WTC11 (cell line): ENCODE measurements around the gene OTOGL. TPM values are rescaled to one million over a fixed set of nuclear protein-coding genes. Genes with fewer than 3 reads are reported as not detected.

Source experiments
- ATAC-seq: fragments of 200-7000 bp; cut with Tn5 transposase; 2 replicates; pipeline ENCODE4 v1.10.0; 2021; ENCODE audit warnings: mild to moderate bottlenecking, moderate library complexity
- CTCF ChIA-PET: fragments of 300-600 bp; sonication (Branson Sonifier 250); formaldehyde crosslinking; loops from one replicate; lab custom pipeline; 2021; ENCODE audit warnings: antibody characterized with exemption; lab: Charles Lee
- POLR2A ChIA-PET: fragments of 350-600 bp; sonication (Branson Sonifier 250); formaldehyde crosslinking; loops from one replicate; lab custom pipeline; 2021; ENCODE audit warnings: antibody characterized with exemption; lab: Charles Lee
- DNase-seq: peaks from one replicate; pipeline ENCODE4 v3.0.0; 2021; ENCODE audit warnings: low spot score
- H3K27ac Mint-ChIP-seq: 2 replicates; pipeline ENCODE4 v1.8.0; 2021; ENCODE audit warnings: mixed read lengths
- H3K27me3 Mint-ChIP-seq: 2 replicates; pipeline ENCODE4 v1.8.0; 2021; ENCODE audit warnings: low read depth, mild to moderate bottlenecking, moderate library complexity, mixed read lengths
- H3K36me3 Mint-ChIP-seq: 2 replicates; pipeline ENCODE4 v1.8.0; 2021; ENCODE audit warnings: mixed read lengths
- H3K4me1 Mint-ChIP-seq: 2 replicates; pipeline ENCODE4 v1.8.0; 2022; ENCODE audit warnings: mixed read lengths
- H3K4me3 Mint-ChIP-seq: 2 replicates; pipeline ENCODE4 v1.8.0; 2021; ENCODE audit warnings: mild to moderate bottlenecking, moderate library complexity, mixed read lengths
- H3K9me3 Mint-ChIP-seq: 2 replicates; pipeline ENCODE4 v1.8.0; 2021; ENCODE audit warnings: mixed read lengths
- ATF2 ChIP-seq: sonication (generic); formaldehyde crosslinking; IDR thresholded peaks from 2 replicates; pipeline ENCODE4 v1.8.1; 2022; ENCODE audit warnings: low read depth, missing genetic modification reagents, borderline replicate concordance
- ATF6 ChIP-seq: sonication (generic); formaldehyde crosslinking; IDR thresholded peaks from 2 replicates; pipeline ENCODE4 v1.8.1; 2023; ENCODE audit warnings: mild to moderate bottlenecking, missing genetic modification reagents
- CTCF ChIP-seq: fragments of 200-600 bp; IDR thresholded peaks from 2 replicates; pipeline ENCODE4 v1.8.0; 2022; ENCODE audit warnings: antibody characterized with exemption
- ELF4 ChIP-seq: sonication (generic); formaldehyde crosslinking; IDR thresholded peaks from 2 replicates; pipeline ENCODE4 v1.8.1; 2022; ENCODE audit warnings: low read depth, mild to moderate bottlenecking, moderate library complexity, missing genetic modification reagents
- FOXP1 ChIP-seq: sonication (generic); formaldehyde crosslinking; IDR thresholded peaks from 2 replicates; pipeline ENCODE4 v1.8.0; 2022; ENCODE audit warnings: missing genetic modification reagents, mild to moderate bottlenecking, moderate library complexity, borderline replicate concordance
- GTF2I ChIP-seq: fragments of 250-450 bp; sonication (Bioruptor Pico); conservative IDR thresholded peaks from 2 replicates; pipeline ENCODE4 v1.4.0; 2021; ENCODE audit warnings: mild to moderate bottlenecking
- MYBL2 ChIP-seq: sonication (generic); formaldehyde crosslinking; IDR thresholded peaks from 2 replicates; pipeline ENCODE4 v1.8.1; 2023; ENCODE audit warnings: mild to moderate bottlenecking, moderate library complexity, missing genetic modification reagents
- NFYB ChIP-seq: sonication (generic); formaldehyde crosslinking; conservative IDR thresholded peaks from 2 replicates; pipeline ENCODE4 v1.8.0; 2022; ENCODE audit warnings: low read depth, missing genetic modification reagents
- NR2C2 ChIP-seq: sonication (generic); formaldehyde crosslinking; IDR thresholded peaks from 2 replicates; pipeline ENCODE4 v1.8.0; 2022; ENCODE audit warnings: mild to moderate bottlenecking, missing genetic modification reagents
- RELA ChIP-seq: sonication (generic); formaldehyde crosslinking; IDR thresholded peaks from 2 replicates; pipeline ENCODE4 v1.8.1; 2022; ENCODE audit warnings: missing genetic modification reagents, mild to moderate bottlenecking, borderline replicate concordance
- RORB ChIP-seq: fragments of 250-450 bp; sonication (Bioruptor Pico); IDR thresholded peaks from 2 replicates; pipeline ENCODE4 v1.9.0; 2021; ENCODE audit warnings: mild to moderate bottlenecking
- SMAD4 ChIP-seq: sonication (generic); formaldehyde crosslinking; IDR thresholded peaks from 2 replicates; pipeline ENCODE4 v1.8.0; 2022; ENCODE audit warnings: mild to moderate bottlenecking, missing genetic modification reagents
- SOX15 ChIP-seq: fragments of 250-450 bp; sonication (Bioruptor Pico); IDR thresholded peaks from 2 replicates; pipeline ENCODE4 v1.9.0; 2021; ENCODE audit warnings: mild to moderate bottlenecking
- STAT6 ChIP-seq: sonication (generic); formaldehyde crosslinking; conservative IDR thresholded peaks from 2 replicates; pipeline ENCODE4 v1.8.1; 2023; ENCODE audit warnings: mild to moderate bottlenecking, low read depth, missing genetic modification reagents, moderate library complexity
- ZNF219 ChIP-seq: sonication (generic); formaldehyde crosslinking; IDR thresholded peaks from 2 replicates; pipeline ENCODE4 v1.8.0; 2023; ENCODE audit warnings: missing genetic modification reagents, mild to moderate bottlenecking, borderline replicate concordance
- ZNF232 ChIP-seq: sonication (generic); formaldehyde crosslinking; IDR thresholded peaks from 2 replicates; pipeline ENCODE4 v1.8.0; 2022; ENCODE audit warnings: mild to moderate bottlenecking, missing genetic modification reagents
- ZNF671 ChIP-seq: fragments of 250-450 bp; sonication (Bioruptor Pico); IDR thresholded peaks from 2 replicates; pipeline ENCODE4 v1.8.0; 2021; ENCODE audit warnings: mild to moderate bottlenecking
- total RNA-seq: library from RNA; stranded (reverse); gene quantifications from 3 replicates; pipeline ENCODE4 v1.2.3, GENCODE V29; 2021
- TF ChIP-seq, protein P1 (sequence below): fragments of 250-450 bp; sonication (Bioruptor Pico); IDR thresholded peaks from 2 replicates; pipeline ENCODE4 v1.9.0; 2021; ENCODE audit warnings: mild to moderate bottlenecking, borderline replicate concordance
- TF ChIP-seq, protein P2 (sequence below): fragments of 250-450 bp; sonication (Bioruptor Pico); IDR thresholded peaks from 2 replicates; pipeline ENCODE4 v1.8.0; 2021; ENCODE audit warnings: mild to moderate bottlenecking
- TF ChIP-seq, protein P3 (sequence below): sonication (generic); formaldehyde crosslinking; IDR thresholded peaks from 2 replicates; pipeline ENCODE4 v1.8.1; 2023; ENCODE audit warnings: mild to moderate bottlenecking, missing genetic modification reagents, borderline replicate concordance

Gene OTOGL
- total RNA-seq, 1 experiment from 2014 or later, result 0.55 TPM

- DNase-seq, result no peak
- H3K36me3 Mint-ChIP-seq, result no peaks in the 10 kb centered on the region
- ChIA-PET POLR2A (no interaction called here), CTCF (no interaction called here)
- no peak overlapping the region for H3K4me3 Mint-ChIP-seq
- no peak overlapping the region for H3K27ac Mint-ChIP-seq
- TF ChIP-seq, protein P1, sequence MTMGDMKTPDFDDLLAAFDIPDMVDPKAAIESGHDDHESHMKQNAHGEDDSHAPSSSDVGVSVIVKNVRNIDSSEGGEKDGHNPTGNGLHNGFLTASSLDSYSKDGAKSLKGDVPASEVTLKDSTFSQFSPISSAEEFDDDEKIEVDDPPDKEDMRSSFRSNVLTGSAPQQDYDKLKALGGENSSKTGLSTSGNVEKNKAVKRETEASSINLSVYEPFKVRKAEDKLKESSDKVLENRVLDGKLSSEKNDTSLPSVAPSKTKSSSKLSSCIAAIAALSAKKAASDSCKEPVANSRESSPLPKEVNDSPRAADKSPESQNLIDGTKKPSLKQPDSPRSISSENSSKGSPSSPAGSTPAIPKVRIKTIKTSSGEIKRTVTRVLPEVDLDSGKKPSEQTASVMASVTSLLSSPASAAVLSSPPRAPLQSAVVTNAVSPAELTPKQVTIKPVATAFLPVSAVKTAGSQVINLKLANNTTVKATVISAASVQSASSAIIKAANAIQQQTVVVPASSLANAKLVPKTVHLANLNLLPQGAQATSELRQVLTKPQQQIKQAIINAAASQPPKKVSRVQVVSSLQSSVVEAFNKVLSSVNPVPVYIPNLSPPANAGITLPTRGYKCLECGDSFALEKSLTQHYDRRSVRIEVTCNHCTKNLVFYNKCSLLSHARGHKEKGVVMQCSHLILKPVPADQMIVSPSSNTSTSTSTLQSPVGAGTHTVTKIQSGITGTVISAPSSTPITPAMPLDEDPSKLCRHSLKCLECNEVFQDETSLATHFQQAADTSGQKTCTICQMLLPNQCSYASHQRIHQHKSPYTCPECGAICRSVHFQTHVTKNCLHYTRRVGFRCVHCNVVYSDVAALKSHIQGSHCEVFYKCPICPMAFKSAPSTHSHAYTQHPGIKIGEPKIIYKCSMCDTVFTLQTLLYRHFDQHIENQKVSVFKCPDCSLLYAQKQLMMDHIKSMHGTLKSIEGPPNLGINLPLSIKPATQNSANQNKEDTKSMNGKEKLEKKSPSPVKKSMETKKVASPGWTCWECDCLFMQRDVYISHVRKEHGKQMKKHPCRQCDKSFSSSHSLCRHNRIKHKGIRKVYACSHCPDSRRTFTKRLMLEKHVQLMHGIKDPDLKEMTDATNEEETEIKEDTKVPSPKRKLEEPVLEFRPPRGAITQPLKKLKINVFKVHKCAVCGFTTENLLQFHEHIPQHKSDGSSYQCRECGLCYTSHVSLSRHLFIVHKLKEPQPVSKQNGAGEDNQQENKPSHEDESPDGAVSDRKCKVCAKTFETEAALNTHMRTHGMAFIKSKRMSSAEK, result no peak
- TF ChIP-seq STAT6 (CRISPR knock-in tag) (no peak), ZNF671 (CRISPR knock-in tag) (no peak), MYBL2 (CRISPR knock-in tag) (no peak), ATF2 (CRISPR knock-in tag) (no peak), GTF2I (CRISPR knock-in tag) (no peak), ELF4 (CRISPR knock-in tag) (no peak), RORB (no peak), NR2C2 (CRISPR knock-in tag) (no peak), NFYB (no peak), ATF6 (no peak), CTCF (no peak), ZNF219 (no peak), RELA (no peak), SMAD4 (no peak), SOX15 (CRISPR knock-in tag) (no peak), FOXP1 (CRISPR knock-in tag) (no peak), ZNF232 (CRISPR knock-in tag) (no peak)
- TF ChIP-seq, protein P2, sequence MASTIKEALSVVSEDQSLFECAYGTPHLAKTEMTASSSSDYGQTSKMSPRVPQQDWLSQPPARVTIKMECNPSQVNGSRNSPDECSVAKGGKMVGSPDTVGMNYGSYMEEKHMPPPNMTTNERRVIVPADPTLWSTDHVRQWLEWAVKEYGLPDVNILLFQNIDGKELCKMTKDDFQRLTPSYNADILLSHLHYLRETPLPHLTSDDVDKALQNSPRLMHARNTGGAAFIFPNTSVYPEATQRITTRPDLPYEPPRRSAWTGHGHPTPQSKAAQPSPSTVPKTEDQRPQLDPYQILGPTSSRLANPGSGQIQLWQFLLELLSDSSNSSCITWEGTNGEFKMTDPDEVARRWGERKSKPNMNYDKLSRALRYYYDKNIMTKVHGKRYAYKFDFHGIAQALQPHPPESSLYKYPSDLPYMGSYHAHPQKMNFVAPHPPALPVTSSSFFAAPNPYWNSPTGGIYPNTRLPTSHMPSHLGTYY (CRISPR knock-in tag), result no peak
- TF ChIP-seq, protein P3, sequence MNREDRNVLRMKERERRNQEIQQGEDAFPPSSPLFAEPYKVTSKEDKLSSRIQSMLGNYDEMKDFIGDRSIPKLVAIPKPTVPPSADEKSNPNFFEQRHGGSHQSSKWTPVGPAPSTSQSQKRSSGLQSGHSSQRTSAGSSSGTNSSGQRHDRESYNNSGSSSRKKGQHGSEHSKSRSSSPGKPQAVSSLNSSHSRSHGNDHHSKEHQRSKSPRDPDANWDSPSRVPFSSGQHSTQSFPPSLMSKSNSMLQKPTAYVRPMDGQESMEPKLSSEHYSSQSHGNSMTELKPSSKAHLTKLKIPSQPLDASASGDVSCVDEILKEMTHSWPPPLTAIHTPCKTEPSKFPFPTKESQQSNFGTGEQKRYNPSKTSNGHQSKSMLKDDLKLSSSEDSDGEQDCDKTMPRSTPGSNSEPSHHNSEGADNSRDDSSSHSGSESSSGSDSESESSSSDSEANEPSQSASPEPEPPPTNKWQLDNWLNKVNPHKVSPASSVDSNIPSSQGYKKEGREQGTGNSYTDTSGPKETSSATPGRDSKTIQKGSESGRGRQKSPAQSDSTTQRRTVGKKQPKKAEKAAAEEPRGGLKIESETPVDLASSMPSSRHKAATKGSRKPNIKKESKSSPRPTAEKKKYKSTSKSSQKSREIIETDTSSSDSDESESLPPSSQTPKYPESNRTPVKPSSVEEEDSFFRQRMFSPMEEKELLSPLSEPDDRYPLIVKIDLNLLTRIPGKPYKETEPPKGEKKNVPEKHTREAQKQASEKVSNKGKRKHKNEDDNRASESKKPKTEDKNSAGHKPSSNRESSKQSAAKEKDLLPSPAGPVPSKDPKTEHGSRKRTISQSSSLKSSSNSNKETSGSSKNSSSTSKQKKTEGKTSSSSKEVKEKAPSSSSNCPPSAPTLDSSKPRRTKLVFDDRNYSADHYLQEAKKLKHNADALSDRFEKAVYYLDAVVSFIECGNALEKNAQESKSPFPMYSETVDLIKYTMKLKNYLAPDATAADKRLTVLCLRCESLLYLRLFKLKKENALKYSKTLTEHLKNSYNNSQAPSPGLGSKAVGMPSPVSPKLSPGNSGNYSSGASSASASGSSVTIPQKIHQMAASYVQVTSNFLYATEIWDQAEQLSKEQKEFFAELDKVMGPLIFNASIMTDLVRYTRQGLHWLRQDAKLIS (CRISPR knock-in tag), result no peak
- ATAC-seq, result no peak
- H3K27me3 Mint-ChIP-seq, result no peaks in the 10 kb centered on the region
- no peaks in the 10 kb centered on the region for H3K4me1 Mint-ChIP-seq
- H3K9me3 Mint-ChIP-seq, result peaks cover 5% of the 10 kb centered on the region; the same call in 1 of the 2 replicates
Measured at GRCh38 chr12:80166751-80167150, 67.4 kb downstream of the OTOGL start.
